Endothelial cell of umbilical vein (primary cell): Measurements from ENCODE around the gene SIN3B. TPM values are rescaled to one million over a fixed set of nuclear protein-coding genes. Genes with fewer than 3 reads are reported as not detected.

Source experiments
- BruUV-seq: library from RNA; stranded (reverse); fragments of 400-500 nt; replicated peaks from 2 replicates; lab custom pipeline; 2021; lab: Mats Ljungman, UMichigan
- CTCF ChIA-PET: fragments of 300-600, 350-600 bp; sonication (Branson Sonifier 250); formaldehyde crosslinking; loops from one replicate; lab custom pipeline; 2021; ENCODE audit warnings: antibody characterized with exemption, inconsistent platforms; lab: Charles Lee
- POLR2A ChIA-PET: fragments of 300-600, 350-600 bp; sonication (Branson Sonifier 250); formaldehyde crosslinking; loops from one replicate; lab custom pipeline; 2021; ENCODE audit warnings: antibody characterized with exemption, inconsistent platforms; lab: Charles Lee
- DNase-seq: peaks from one replicate; pipeline ENCODE4 v3.0.0-alpha.2; 2011; ENCODE audit warnings: low read depth, low spot score
- FAIRE-seq: peaks from 2 replicates; lab custom pipeline; 2011; peaks lifted over from hg19 to GRCh38; lab: Jason Lieb, UNC
- H2AFZ ChIP-seq: 2 replicates; pipeline ENCODE4 v1.6.0; 2012; ENCODE audit warnings: low read depth, low read length, control low read depth, inconsistent platforms
- H3K27ac ChIP-seq: 2 replicates; pipeline ENCODE4 v1.5.1; 2011; ENCODE audit warnings: low read depth, mild to moderate bottlenecking, control low read depth, low read length, moderate library complexity; ENCODE audit not compliant: insufficient read depth
- H3K27me3 ChIP-seq, 2 experiments: 2 replicates each; pipeline versions ENCODE4 v1.6.0 to v1.6.1; 2011; ENCODE audit warnings: low read length in 2 of 2, mixed read lengths in 1 of 2; ENCODE audit not compliant: control insufficient read depth in 2 of 2, insufficient read depth in 2 of 2
- H3K36me3 ChIP-seq, 2 experiments: 2 replicates in 1 of 2; 3 replicates in 1 of 2; pipeline ENCODE4 v1.5.1; 2011; ENCODE audit warnings: low read length in 2 of 2, mild to moderate bottlenecking in 1 of 2, moderate library complexity in 1 of 2; ENCODE audit not compliant: control insufficient read depth in 2 of 2, insufficient read depth in 2 of 2; ENCODE audit errors: extremely low read depth in 1 of 2
- H3K4me1 ChIP-seq: 3 replicates; pipeline ENCODE4 v1.5.1; 2011; ENCODE audit warnings: mild to moderate bottlenecking, low read length; ENCODE audit not compliant: control insufficient read depth, insufficient read depth; ENCODE audit errors: extremely low read depth
- H3K4me2 ChIP-seq: 2 replicates; pipeline ENCODE4 v1.6.1; 2011; ENCODE audit warnings: low read length, control low read depth, mixed read lengths; ENCODE audit not compliant: insufficient read depth
- H3K4me3 ChIP-seq, 3 experiments: fragments of 200-600 bp in 1 of 3; sonication (generic), shearing (Covaris generic) in 1 of 3; replicated peaks in 1 of 3; 2 replicates each; pipeline ENCODE4 v1.5.1; 2011 to 2016; ENCODE audit warnings: control low read depth in 3 of 3, low read length in 3 of 3, mild to moderate bottlenecking in 2 of 3, inconsistent platforms in 1 of 3, low read depth in 1 of 3, moderate library complexity in 1 of 3; ENCODE audit not compliant: insufficient read depth in 1 of 3
- H3K79me2 ChIP-seq: 2 replicates; pipeline ENCODE4 v1.6.0; 2012; ENCODE audit warnings: low read length, inconsistent platforms; ENCODE audit not compliant: control insufficient read depth, insufficient read depth
- H3K9ac ChIP-seq: replicated peaks from 2 replicates; pipeline ENCODE3; 2011; ENCODE audit warnings: low read length, control low read depth; ENCODE audit not compliant: insufficient read depth; ENCODE audit errors: extremely low read depth
- H3K9me1 ChIP-seq: replicated peaks from 3 replicates; pipeline ENCODE4 v1.6.0; 2011; ENCODE audit warnings: mild to moderate bottlenecking, low read length; ENCODE audit not compliant: control insufficient read depth, insufficient read depth; ENCODE audit errors: extremely low read depth
- H3K9me3 ChIP-seq: replicated peaks from 2 replicates; pipeline ENCODE4 v1.5.1; 2012; ENCODE audit warnings: low read length, inconsistent platforms; ENCODE audit not compliant: control insufficient read depth, insufficient read depth
- H4K20me1 ChIP-seq: replicated peaks from 2 replicates; pipeline ENCODE3; 2011; ENCODE audit warnings: mild to moderate bottlenecking, low read length; ENCODE audit not compliant: control insufficient read depth, insufficient read depth; ENCODE audit errors: extremely low read depth
- CTCF ChIP-seq, 2 donors: IDR thresholded peaks; 1 replicate in 1 of 2; 2 replicates in 1 of 2; pipeline ENCODE4 v1.5.1; 2011; ENCODE audit warnings: low read length in 2 of 2, mild to moderate bottlenecking in 2 of 2, moderate library complexity in 2 of 2, control low read depth in 1 of 2, inconsistent platforms in 1 of 2, low read depth in 1 of 2; ENCODE audit not compliant: insufficient read depth in 1 of 2; ENCODE audit errors: extremely low read depth in 1 of 2
- FOS ChIP-seq: IDR thresholded peaks from 2 replicates; pipeline ENCODE4 v1.6.1; 2011; ENCODE audit warnings: mild to moderate bottlenecking, low read length, moderate library complexity, borderline replicate concordance; ENCODE audit not compliant: insufficient read depth
- GATA2 ChIP-seq: IDR thresholded peaks from 2 replicates; pipeline ENCODE4 v1.7.0; 2011; ENCODE audit warnings: low read depth, mild to moderate bottlenecking, moderate library complexity, mixed read lengths, low read length; ENCODE audit not compliant: insufficient read length, insufficient read depth
- MYC ChIP-seq: IDR thresholded peaks from one replicate; pipeline ENCODE4 v1.6.1; 2011; ENCODE audit warnings: mild to moderate bottlenecking, low read depth, low read length
- POLR2AphosphoS5 ChIP-seq: IDR thresholded peaks from 2 replicates; pipeline ENCODE4 v1.6.1; 2012; ENCODE audit warnings: low read depth, mild to moderate bottlenecking, control low read depth, low read length, moderate library complexity; ENCODE audit not compliant: insufficient read depth
- dilution Hi-C: fragments of 300-500 bp; cut with MboI; formaldehyde crosslinking; loops from one replicate; pipeline ENCODE4 v1.15.0; 2019; ENCODE audit warnings: low sequenced_read_pairs; ENCODE audit not compliant: extremely low pct_ligation_motif_present
- intact Hi-C: fragments of 100-400 bp; cut with micrococcal nuclease; formaldehyde crosslinking; loops from one replicate; pipeline ENCODE4 v1.10.0; 2022
- polyA plus RNA-seq, 4 experiments: library from polyadenylated mRNA; depleted of rRNA in 3 of 4; stranded (reverse) in 3 of 4; unstranded in 1 of 4; fragments of >200 nt; gene quantifications; 2 replicates each; pipeline versions ENCODE4 v1.2.1 to v1.2.3, GENCODE V29; 2011 to 2012; ENCODE audit warnings: missing spikeins in 1 of 4
- total RNA-seq: library from RNA; stranded (reverse); gene quantifications from 2 replicates; pipeline ENCODE4 v1.2.3, GENCODE V29; 2021
- TF ChIP-seq, protein P1 (sequence below): IDR thresholded peaks from 2 replicates; pipeline ENCODE4 v1.6.1; 2011; ENCODE audit not compliant: insufficient read depth, insufficient read length

The SIN3B gene
- total and polyA plus RNA-seq, 2 donors (not counting 3 experiments of a cell fraction or from before 2014, with no cell fraction given) = 46.2 to 75.0 TPM

GRCh38 chr19:16868423-16869130 is 39.4 kb downstream of the SIN3B start:
- no TSS peak for BruUV-seq
- H2AFZ ChIP-seq = no peak overlapping the region
- DNase-seq = no peak
- H4K20me1 ChIP-seq = no peaks in the 10 kb centered on the region
- H3K4me1 ChIP-seq = peaks cover 17% of the 10 kb centered on the region
- H3K9me3 ChIP-seq = no peaks in the 10 kb centered on the region
- no peak overlapping the region for H3K4me3 ChIP-seq
- dilution Hi-C loops (no loop called here), intact Hi-C loops (no loop called here)
- no peak overlapping the region for H3K4me2 ChIP-seq
- no peaks in the 10 kb centered on the region for H3K9me1 ChIP-seq
- H3K27me3 ChIP-seq = no peaks in the 10 kb centered on the region
- TF ChIP-seq CTCF (IDR thresholded peaks at IDR 0.05; ENCODE audit: extremely low read depth in 1 of 2, insufficient read depth in 1 of 2, low read depth in 1 of 2, low read length in 2 of 2) (no peak), FOS (no peak), GATA2 (no peak)
- peaks cover 15 to 46% of the 10 kb centered on the region in 2 experiments for H3K36me3 ChIP-seq
- peaks cover 8% of the 10 kb centered on the region for H3K79me2 ChIP-seq
- POLR2A ChIA-PET = no interaction called here
- no peak overlapping the region for H3K27ac ChIP-seq
- no peak overlapping the region for H3K9ac ChIP-seq
- no peak for FAIRE-seq
- CTCF ChIA-PET = no interaction called here

DNA sequence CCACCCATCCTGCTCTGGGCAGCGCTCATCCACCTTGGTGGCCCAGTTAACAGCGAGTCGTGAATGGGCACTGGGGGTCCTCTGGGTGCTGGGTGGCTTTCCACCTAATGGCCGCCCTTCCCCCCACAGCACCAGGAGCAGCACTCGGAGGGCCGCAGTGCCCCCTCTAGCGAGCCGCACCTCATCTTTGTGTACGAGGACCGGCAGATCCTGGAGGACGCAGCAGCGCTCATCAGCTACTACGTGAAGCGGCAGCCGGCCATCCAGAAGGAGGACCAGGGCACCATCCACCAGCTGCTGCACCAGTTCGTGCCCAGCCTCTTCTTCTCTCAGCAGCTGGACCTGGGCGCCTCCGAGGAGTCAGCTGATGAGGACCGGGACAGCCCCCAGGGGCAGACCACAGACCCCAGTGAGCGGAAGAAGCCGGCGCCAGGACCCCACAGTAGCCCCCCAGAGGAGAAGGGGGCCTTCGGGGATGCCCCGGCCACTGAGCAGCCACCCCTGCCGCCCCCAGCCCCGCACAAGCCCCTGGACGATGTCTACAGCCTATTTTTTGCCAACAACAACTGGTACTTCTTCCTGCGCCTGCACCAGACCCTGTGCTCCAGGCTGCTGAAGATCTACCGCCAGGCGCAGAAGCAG is 40.3 kb downstream of the SIN3B start:
- Histone ChIP-seq H3K4me1 (peaks cover 20% of the 10 kb centered on the region), H3K79me2 (peaks cover 16% of the 10 kb centered on the region), H4K20me1 (no peaks in the 10 kb centered on the region), H3K4me3 (no peak overlapping the region), H3K9ac (no peak overlapping the region), H3K9me1 (no peaks in the 10 kb centered on the region), H3K4me2 (no peak overlapping the region), H3K9me3 (no peaks in the 10 kb centered on the region), H2AFZ (no peak overlapping the region), H3K36me3 (peaks cover 13 to 43% of the 10 kb centered on the region in 2 experiments), H3K27ac (no peak overlapping the region), H3K27me3 (no peaks in the 10 kb centered on the region)
- no TSS peak for BruUV-seq
- DNase-seq (no peak), FAIRE-seq (no peak)
- POLR2A ChIA-PET = no interaction called here
- CTCF ChIA-PET = no interaction called here
- intact Hi-C loops = no loop called here
- TF ChIP-seq POLR2AphosphoS5 = no peak
- TF ChIP-seq, protein P1, sequence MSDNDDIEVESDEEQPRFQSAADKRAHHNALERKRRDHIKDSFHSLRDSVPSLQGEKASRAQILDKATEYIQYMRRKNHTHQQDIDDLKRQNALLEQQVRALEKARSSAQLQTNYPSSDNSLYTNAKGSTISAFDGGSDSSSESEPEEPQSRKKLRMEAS = no peak
- no peak for TF ChIP-seq FOS
- TF ChIP-seq MYC = no peak
- dilution Hi-C loops = no loop called here
